Measurements from ENCODE around the gene EHHADH. TPM values are rescaled to one million over a fixed set of nuclear protein-coding genes. Genes with fewer than 3 reads are reported as not detected.
"Not testable (repeated sequence)": the region's sequence is repeated elsewhere in the genome, so short reads cannot be mapped to it uniquely, and the experiment has no call there.

Gene EHHADH
- total RNA-seq, 2 donors from 2014 or later: 0.90 to 1.1 TPM

- H3K27me3 Mint-ChIP-seq: peaks cover 67% of the 10 kb centered on the region
- ATAC-seq: peak; percentile 25
These were observed 16.6 kb upstream of the EHHADH start for GRCh38 chr3:185270262-185270955.

DNA sequence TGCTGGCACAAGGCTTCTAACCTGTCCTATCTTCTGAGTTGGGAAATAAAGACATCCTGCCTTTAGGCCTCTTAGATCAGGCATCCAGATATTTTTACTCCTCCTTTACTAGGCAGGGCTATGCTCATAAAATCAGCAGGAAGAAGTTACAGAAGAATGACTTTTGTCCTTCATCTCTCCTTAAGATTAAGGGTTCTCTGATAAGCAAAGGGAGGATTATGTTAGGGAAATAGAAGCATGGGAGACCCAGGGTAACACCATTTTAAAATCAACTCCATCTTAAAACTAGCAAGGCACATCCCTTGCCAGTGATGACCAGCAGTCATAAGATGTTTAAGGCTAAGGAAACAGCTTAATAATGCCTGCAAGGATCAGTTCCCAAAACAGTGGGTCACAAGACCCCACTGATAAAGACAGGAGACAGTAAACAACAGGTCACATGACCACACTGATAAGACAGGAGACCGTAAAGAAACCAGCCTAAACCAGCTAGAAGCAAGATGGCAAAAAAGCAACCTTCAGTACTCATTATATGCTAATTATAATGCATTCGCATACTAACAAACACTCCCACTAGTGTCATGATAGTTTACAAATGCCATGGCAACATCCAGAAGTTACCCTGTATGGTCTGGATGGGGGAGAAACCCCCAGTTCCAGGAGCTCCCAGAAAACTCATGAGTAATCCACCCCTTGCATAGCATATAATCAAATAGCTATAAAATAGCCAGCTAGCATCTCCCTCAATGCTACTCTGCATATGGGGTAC lies 14.5 kb upstream of the EHHADH start:
- H3K27me3 Mint-ChIP-seq: peaks cover 66% of the 10 kb centered on the region
- H3K27ac Mint-ChIP-seq: no peak overlapping the region
- no peaks in the 10 kb centered on the region for H3K9me3 ChIP-seq (ENCODE audit: control insufficient read depth, low read length, poor library complexity, severe bottlenecking)
- H3K4me1 Mint-ChIP-seq: no peaks in the 10 kb centered on the region
- no peak for ATAC-seq
- H3K4me3 Mint-ChIP-seq: no peak overlapping the region
- no peaks in the 10 kb centered on the region for H3K36me3 Mint-ChIP-seq (ENCODE audit: low read depth)
- DNase-seq: no peak

More at GRCh38 chr3:185270262-185270955, 16.6 kb upstream of the EHHADH start:
- no peaks in the 10 kb centered on the region for H3K36me3 Mint-ChIP-seq (ENCODE audit: low read depth)
- no peak overlapping the region for H3K27ac Mint-ChIP-seq
- H3K4me1 Mint-ChIP-seq: no peaks in the 10 kb centered on the region
- H3K4me3 Mint-ChIP-seq: no peak overlapping the region
- H3K9me3 ChIP-seq (ENCODE audit: control insufficient read depth, low read length, poor library complexity, severe bottlenecking): no peaks in the 10 kb centered on the region
- DNase-seq: no peak

DNA sequence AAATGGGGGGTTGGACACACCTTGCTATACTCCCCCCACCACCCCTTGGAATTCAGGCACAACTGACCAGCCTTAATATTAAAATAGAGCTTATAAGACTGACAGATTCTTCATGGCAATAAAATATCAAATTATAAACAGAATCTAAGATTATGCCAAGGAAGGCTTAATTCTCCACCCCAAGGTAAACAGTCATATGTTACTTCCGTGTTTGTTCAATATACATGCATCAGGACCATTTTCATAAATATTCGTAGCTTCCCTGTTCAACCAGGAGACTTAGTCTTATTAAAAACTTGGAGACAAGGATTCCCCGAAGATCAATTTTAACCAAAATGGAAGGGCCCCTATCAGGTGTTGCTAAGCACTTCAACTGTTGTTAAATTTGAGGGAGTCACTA lies 13.3 kb upstream of the EHHADH start:
- H3K27me3 Mint-ChIP-seq: peaks cover 59% of the 10 kb centered on the region
- H3K27ac Mint-ChIP-seq: no peak overlapping the region
- no peak for ATAC-seq
- H3K4me1 Mint-ChIP-seq: no peaks in the 10 kb centered on the region
- H3K36me3 Mint-ChIP-seq (ENCODE audit: low read depth): no peaks in the 10 kb centered on the region
- no peak for DNase-seq
- no peak overlapping the region for H3K4me3 Mint-ChIP-seq
- no peaks in the 10 kb centered on the region for H3K9me3 ChIP-seq (ENCODE audit: control insufficient read depth, low read length, poor library complexity, severe bottlenecking)

DNA sequence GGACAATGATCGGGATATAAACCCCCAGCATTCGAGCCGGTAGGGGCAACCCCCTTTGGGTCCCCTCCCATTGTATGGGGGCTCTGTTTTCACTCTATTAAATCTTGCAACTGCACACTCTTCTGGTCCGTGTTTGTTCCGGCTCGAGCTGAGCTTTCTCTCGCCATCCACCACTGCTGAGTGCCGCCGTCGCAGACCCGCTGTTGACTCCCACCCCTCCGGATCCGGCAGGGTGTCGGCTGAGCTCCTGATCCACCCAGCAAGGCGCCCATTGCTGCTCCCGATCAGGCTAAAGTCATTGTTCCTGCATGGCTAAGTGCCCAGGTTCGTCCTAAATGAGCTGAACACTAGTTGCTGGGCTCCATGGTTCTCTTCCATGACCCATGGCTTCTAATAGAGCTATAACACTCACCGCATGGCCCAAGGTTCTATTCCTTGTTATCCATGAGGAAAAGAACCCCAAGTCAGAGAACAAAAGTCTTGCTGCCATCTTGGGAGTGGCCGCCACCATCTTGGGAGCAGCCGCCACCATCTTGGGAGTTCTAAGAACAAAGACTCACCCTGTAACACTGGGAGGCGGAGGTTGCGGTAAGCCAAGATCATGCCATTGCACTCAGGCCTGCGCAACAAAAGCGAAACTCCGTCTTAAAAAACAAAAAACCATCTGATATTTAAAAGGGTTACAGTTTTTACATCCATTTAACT lies 11.2 kb upstream of the EHHADH start:
- no peak overlapping the region for H3K27ac Mint-ChIP-seq
- ATAC-seq (no peak), DNase-seq (no peak)
- H3K36me3 Mint-ChIP-seq (ENCODE audit: low read depth): no peaks in the 10 kb centered on the region
- peaks cover 42% of the 10 kb centered on the region for H3K27me3 Mint-ChIP-seq
- no peaks in the 10 kb centered on the region for H3K4me1 Mint-ChIP-seq
- H3K9me3 ChIP-seq (ENCODE audit: control insufficient read depth, low read length, poor library complexity, severe bottlenecking): no peaks in the 10 kb centered on the region
- H3K4me3 Mint-ChIP-seq: no peak overlapping the region

DNA sequence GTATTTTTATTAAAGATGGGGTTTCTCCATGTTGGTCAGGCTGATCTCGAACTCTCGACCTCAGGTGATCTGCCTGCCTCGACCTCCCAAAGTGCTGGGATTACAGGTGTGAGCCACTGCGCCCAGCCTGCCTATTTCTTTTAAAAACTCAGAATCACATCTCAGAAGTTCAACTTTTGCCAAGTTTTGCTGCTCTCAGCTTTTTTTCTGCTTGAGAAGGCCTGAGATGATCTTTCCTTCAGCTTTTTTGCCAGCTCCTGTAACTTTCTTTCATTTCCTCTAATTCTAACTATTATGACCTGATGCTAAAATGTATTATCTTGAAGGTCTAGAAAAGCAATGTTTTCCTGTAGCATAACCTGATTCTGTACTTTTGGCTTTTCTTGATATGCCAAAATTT lies 9.6 kb upstream of the EHHADH start:
- no peak for DNase-seq
- Mint-ChIP-seq H3K27me3 (peaks cover 37% of the 10 kb centered on the region), H3K36me3 (ENCODE audit: low read depth) (peaks cover 3% of the 10 kb centered on the region), H3K27ac (no peak overlapping the region), H3K4me1 (no peaks in the 10 kb centered on the region), H3K4me3 (no peak overlapping the region)
- ATAC-seq: no peak
- H3K9me3 ChIP-seq (ENCODE audit: control insufficient read depth, low read length, poor library complexity, severe bottlenecking): no peaks in the 10 kb centered on the region

DNA sequence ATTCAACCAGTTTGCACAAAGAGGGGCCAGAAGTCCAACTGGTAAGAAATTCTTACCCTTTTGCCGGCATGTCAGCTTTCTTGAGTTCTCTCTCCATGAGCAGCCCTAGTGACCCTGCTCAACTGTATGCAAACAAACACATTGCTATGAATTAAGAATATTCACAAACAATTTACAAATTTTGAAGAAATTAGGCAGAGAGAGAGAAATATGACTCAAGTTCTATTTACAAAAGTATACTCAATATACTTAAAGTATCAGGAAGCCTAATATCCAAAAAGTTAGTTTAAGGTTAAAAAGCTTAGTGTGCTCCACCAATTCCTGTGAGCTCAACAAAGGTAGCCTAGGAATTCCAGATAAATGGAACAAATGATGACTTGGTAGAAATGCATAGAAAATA lies 3.5 kb upstream of the EHHADH start:
- no peaks in the 10 kb centered on the region for H3K9me3 ChIP-seq (ENCODE audit: control insufficient read depth, low read length, poor library complexity, severe bottlenecking)
- H3K27ac Mint-ChIP-seq: no peak overlapping the region
- ATAC-seq: no peak
- no peak for DNase-seq
- no peaks in the 10 kb centered on the region for H3K4me1 Mint-ChIP-seq
- peaks cover 7% of the 10 kb centered on the region for H3K27me3 Mint-ChIP-seq
- H3K4me3 Mint-ChIP-seq: no peak overlapping the region
- peaks cover 3% of the 10 kb centered on the region for H3K36me3 Mint-ChIP-seq (ENCODE audit: low read depth)

DNA sequence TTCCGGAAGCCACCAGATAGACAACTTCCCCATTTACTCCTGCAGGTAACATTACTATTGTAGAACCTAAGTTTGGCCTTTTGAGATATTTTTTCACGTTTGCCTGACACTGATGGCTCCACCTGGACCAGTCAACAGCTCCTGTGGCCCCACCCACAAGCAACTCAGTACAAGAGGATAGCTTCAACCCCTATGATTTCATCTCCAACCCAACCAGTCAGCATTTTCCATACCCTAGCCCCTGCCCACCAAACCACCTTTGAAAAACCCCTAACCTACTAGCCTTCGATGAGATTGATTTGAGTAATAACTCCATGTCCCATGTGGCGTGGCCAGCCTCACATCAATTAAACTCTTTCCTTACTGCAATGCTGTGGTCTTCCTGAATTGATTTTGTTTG lies 950 bp upstream of the EHHADH start:
- H3K36me3 Mint-ChIP-seq (ENCODE audit: low read depth): peaks cover 3% of the 10 kb centered on the region
- DNase-seq: no peak
- H3K9me3 ChIP-seq (ENCODE audit: control insufficient read depth, low read length, poor library complexity, severe bottlenecking): no peaks in the 10 kb centered on the region
- peaks cover 11% of the 10 kb centered on the region for H3K27me3 Mint-ChIP-seq
- H3K27ac Mint-ChIP-seq: no peak overlapping the region
- ATAC-seq: no peak
- no peaks in the 10 kb centered on the region for H3K4me1 Mint-ChIP-seq
- H3K4me3 Mint-ChIP-seq: no peak overlapping the region

- not testable (repeated sequence) for H3K4me1 Mint-ChIP-seq; DNase-seq; H3K36me3 Mint-ChIP-seq (ENCODE audit: low read depth); H3K27me3 Mint-ChIP-seq; ATAC-seq; H3K4me3 Mint-ChIP-seq; H3K9me3 ChIP-seq (ENCODE audit: control insufficient read depth, low read length, poor library complexity, severe bottlenecking); H3K27ac Mint-ChIP-seq
These were observed 716 bp downstream of the EHHADH start for GRCh38 chr3:185253133-185253532.

GRCh38 chr3:185251272-185251671 lies 2.6 kb downstream of the EHHADH start:
- ATAC-seq: no peak
- DNase-seq: no peak
- Mint-ChIP-seq H3K4me3 (no peak overlapping the region), H3K27ac (no peak overlapping the region), H3K4me1 (no peaks in the 10 kb centered on the region), H3K27me3 (peaks cover 4% of the 10 kb centered on the region), H3K36me3 (ENCODE audit: low read depth) (no peaks in the 10 kb centered on the region)
- H3K9me3 ChIP-seq (ENCODE audit: control insufficient read depth, low read length, poor library complexity, severe bottlenecking): no peaks in the 10 kb centered on the region

DNA sequence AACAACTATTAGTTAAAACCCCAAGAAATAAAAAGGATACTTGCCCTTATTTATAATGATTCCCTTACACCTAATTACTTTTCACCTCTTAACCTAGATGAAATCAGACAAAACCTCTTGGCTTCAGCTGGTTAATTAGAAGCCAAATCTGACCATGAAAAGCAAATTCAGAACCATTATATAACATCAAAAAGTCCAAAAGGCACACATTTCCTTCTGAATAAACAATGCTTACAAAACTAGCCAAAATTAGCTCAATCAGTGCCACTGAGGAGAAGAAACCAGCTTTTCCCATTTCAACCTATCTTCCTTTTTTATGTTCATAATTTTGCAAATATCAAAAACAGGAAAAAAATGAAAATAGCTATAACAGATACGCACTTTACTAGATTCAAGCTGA lies 3.2 kb downstream of the EHHADH start:
- ATAC-seq (no peak), DNase-seq (no peak)
- no peaks in the 10 kb centered on the region for H3K9me3 ChIP-seq (ENCODE audit: control insufficient read depth, low read length, poor library complexity, severe bottlenecking)
- H3K27me3 Mint-ChIP-seq: peaks cover 4% of the 10 kb centered on the region
- no peaks in the 10 kb centered on the region for H3K4me1 Mint-ChIP-seq
- H3K27ac Mint-ChIP-seq: no peak overlapping the region
- no peaks in the 10 kb centered on the region for H3K36me3 Mint-ChIP-seq (ENCODE audit: low read depth)
- no peak overlapping the region for H3K4me3 Mint-ChIP-seq

DNA sequence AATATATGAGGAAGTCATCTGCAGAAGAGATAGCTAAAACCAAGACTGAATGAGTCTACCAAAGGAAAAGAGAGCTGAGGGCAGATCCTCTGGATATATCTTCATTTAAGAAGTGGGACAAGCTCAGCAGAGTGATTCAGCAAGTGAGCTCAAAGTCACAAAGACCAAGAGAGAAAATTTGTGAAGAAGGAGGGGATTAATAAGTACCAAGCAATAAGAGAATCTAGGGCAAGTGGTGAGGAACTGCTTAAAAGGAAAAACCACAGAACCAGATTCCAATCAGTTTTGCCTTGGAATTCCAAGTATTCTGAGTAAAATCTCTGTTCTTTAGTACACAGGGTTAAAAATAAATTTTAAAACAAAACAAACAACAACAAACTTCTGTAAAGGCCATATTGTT lies 3.6 kb downstream of the EHHADH start:
- no peaks in the 10 kb centered on the region for H3K9me3 ChIP-seq (ENCODE audit: control insufficient read depth, low read length, poor library complexity, severe bottlenecking)
- Mint-ChIP-seq H3K27ac (no peak overlapping the region), H3K4me1 (no peaks in the 10 kb centered on the region), H3K27me3 (peaks cover 4% of the 10 kb centered on the region), H3K36me3 (ENCODE audit: low read depth) (no peaks in the 10 kb centered on the region), H3K4me3 (no peak overlapping the region)
- DNase-seq (no peak), ATAC-seq (no peak)

DNA sequence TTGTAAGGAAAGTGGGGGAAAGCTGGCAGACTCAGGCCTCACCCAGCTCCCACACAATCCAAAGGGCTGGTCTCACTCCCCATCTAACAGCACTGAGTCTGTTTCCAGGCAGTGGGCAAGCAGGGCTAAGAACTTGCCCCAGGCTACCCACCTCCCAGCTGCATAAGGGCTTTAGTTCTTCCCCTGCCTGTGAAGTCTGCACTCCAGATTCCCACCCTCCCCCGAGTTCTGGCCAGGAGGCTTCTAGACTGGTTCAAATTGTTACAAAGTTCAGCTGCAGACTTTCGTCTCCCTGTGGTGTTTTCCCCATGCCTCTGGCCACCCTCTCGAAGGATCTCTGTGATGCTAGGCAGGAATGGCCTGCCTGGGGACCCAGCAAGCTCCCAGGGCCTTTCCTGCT lies 11.2 kb downstream of the EHHADH start:
- Mint-ChIP-seq H3K27ac (no peak overlapping the region), H3K36me3 (ENCODE audit: low read depth) (peaks cover 3% of the 10 kb centered on the region), H3K27me3 (no peaks in the 10 kb centered on the region), H3K4me3 (no peak overlapping the region), H3K4me1 (no peaks in the 10 kb centered on the region)
- ATAC-seq: no peak
- H3K9me3 ChIP-seq (ENCODE audit: control insufficient read depth, low read length, poor library complexity, severe bottlenecking): peaks cover 3% of the 10 kb centered on the region
- no peak for DNase-seq

- Mint-ChIP-seq H3K4me3 (no peak overlapping the region), H3K27me3 (no peaks in the 10 kb centered on the region), H3K27ac (no peak overlapping the region), H3K36me3 (ENCODE audit: low read depth) (peaks cover 4% of the 10 kb centered on the region), H3K4me1 (no peaks in the 10 kb centered on the region)
- ATAC-seq (no peak), DNase-seq (no peak)
- H3K9me3 ChIP-seq (ENCODE audit: control insufficient read depth, low read length, poor library complexity, severe bottlenecking): peaks cover 3% of the 10 kb centered on the region
These were observed 16.9 kb downstream of the EHHADH start for GRCh38 chr3:185236969-185237368.
